ENCODE data around the gene ST3GAL5.

Gene ST3GAL5

DNA sequence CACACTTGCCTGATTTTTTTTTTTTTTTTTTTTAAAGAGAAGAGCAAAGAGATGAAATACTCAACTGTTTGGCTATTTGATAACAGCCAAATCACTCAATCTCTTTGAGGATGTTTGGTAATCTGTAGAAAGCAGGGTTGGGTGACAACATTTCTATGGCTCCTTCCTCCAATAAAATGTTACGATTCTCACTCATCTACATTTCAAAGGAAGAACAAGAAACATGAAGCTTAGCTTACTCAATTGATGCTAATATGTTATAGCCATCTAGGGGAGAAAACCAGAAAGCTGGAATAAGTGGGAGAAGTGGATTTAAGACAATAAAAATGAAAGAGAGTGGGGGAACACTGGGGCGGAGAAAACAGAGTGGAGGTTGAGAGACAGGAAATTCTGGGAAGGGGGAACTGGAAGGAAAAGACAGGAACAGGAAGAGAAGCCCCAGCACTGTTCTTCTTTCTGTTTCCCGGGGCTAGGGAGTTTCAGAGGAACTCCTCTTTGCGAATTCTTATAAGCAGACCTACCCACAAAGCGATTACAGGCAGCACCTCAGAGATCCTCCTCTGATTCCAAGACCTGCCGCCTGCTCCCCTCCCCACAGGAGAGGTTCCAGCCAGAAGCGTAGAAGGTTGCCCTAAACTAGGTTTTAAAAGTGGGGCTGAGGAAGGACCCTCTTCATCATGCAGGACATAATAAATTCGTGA lies 13.3 kb downstream of the ST3GAL5 start:
- Histone ChIP-seq H2AK5ac (ENCODE audit: low read depth, low read length) (no peak overlapping the region), H3K4me3 (ENCODE audit: low read length in 2 of 2) (no peak overlapping the region), H3K14ac (ENCODE audit: low read length) (no peak overlapping the region), H3K27me3 (ENCODE audit: control insufficient read depth in 3 of 3, insufficient read depth in 3 of 3, low read depth in 1 of 3, low read length in 3 of 3) (no peaks in the 10 kb centered on the region), H3K4me1 (ENCODE audit: control insufficient read depth in 2 of 2, insufficient read depth in 1 of 2, low read depth in 1 of 2, low read length in 2 of 2) (peaks cover 0 to 3% of the 10 kb centered on the region in 2 donors), H3K18ac (ENCODE audit: low read length) (no peak overlapping the region), H2BK15ac (ENCODE audit: low read length) (no peak overlapping the region), H2BK5ac (ENCODE audit: low read length) (no peak overlapping the region), H3K79me1 (ENCODE audit: low read depth, low read length) (no peaks in the 10 kb centered on the region), H3K4me2 (ENCODE audit: insufficient read depth, low read length, poor library complexity, severe bottlenecking) (no peak overlapping the region), H3K27ac (replicated peaks; ENCODE audit: low read length) (no peak overlapping the region), H4K91ac (ENCODE audit: low read depth, low read length, poor library complexity) (no peak overlapping the region), H2AFZ (ENCODE audit: low read length) (peak overlapping the region; percentile 70), H4K8ac (ENCODE audit: low read depth, low read length) (no peak overlapping the region), H3K9ac (ENCODE audit: low read depth, low read length, poor library complexity) (no peak overlapping the region), H3K23ac (ENCODE audit: low read depth, low read length, poor library complexity) (no peak overlapping the region), H3K36me3 (replicated peaks in 1 of 2; ENCODE audit: control insufficient read depth in 2 of 2, insufficient read depth in 2 of 2, low read length in 2 of 2) (peaks cover 0 to 2% of the 10 kb centered on the region in 2 donors), H3K9me3 (replicated peaks in 1 of 2; ENCODE audit: control insufficient read depth in 2 of 2, insufficient read depth in 1 of 2, low read depth in 1 of 2, low read length in 2 of 2) (no peaks in the 10 kb centered on the region), H3K4ac (ENCODE audit: low read length) (no peak overlapping the region), H2BK120ac (ENCODE audit: low read depth, low read length) (no peak overlapping the region), H2BK12ac (ENCODE audit: low read length) (no peak overlapping the region)
- no peak for DNase-seq (ENCODE audit: low spot score)
- no CpG with 5 or more reads among the region's 8 CpGs for WGBS, 2 donors (ENCODE audit: extremely low coverage in 2 of 2, insufficient read length in 2 of 2, insufficient replicate concordance in 1 of 2)

DNA sequence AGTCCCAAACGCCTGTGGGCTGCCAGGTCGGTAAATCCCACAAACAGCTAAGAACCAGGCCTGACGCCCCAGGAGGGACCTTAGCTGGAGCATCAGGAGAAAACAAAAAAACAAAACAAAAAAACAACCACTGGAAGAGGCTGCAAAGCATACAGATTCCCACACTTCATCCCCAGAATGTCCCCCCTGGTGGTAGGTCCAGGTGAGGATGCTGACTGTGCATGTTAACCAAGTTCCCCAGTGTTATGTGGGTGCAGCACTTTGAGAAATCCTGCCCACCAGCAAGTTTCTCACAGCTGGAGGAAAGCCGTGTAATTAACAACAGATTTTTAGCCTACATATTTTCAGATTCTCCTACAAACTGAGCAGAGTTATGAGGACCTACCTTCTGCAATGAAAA lies 15.1 kb downstream of the ST3GAL5 start:
- Histone ChIP-seq H3K79me1 (ENCODE audit: low read depth, low read length) (no peaks in the 10 kb centered on the region), H2AFZ (ENCODE audit: low read length) (no peak overlapping the region), H2BK120ac (ENCODE audit: low read depth, low read length) (no peak overlapping the region), H2AK5ac (ENCODE audit: low read depth, low read length) (no peak overlapping the region), H3K27ac (replicated peaks; ENCODE audit: low read length) (no peak overlapping the region), H4K8ac (ENCODE audit: low read depth, low read length) (no peak overlapping the region), H3K4me3 (ENCODE audit: low read length in 2 of 2) (no peak overlapping the region), H2BK12ac (ENCODE audit: low read length) (no peak overlapping the region), H2BK5ac (ENCODE audit: low read length) (no peak overlapping the region), H2BK15ac (ENCODE audit: low read length) (no peak overlapping the region), H3K9ac (ENCODE audit: low read depth, low read length, poor library complexity) (no peak overlapping the region), H3K27me3 (ENCODE audit: control insufficient read depth in 3 of 3, insufficient read depth in 3 of 3, low read depth in 1 of 3, low read length in 3 of 3) (no peaks in the 10 kb centered on the region), H3K4me1 (ENCODE audit: control insufficient read depth in 2 of 2, insufficient read depth in 1 of 2, low read depth in 1 of 2, low read length in 2 of 2) (peaks cover 0 to 6% of the 10 kb centered on the region in 2 donors), H4K91ac (ENCODE audit: low read depth, low read length, poor library complexity) (no peak overlapping the region), H3K18ac (ENCODE audit: low read length) (no peak overlapping the region), H3K36me3 (replicated peaks in 1 of 2; ENCODE audit: control insufficient read depth in 2 of 2, insufficient read depth in 2 of 2, low read length in 2 of 2) (peaks cover 0 to 2% of the 10 kb centered on the region in 2 donors), H3K9me3 (replicated peaks in 1 of 2; ENCODE audit: control insufficient read depth in 2 of 2, insufficient read depth in 1 of 2, low read depth in 1 of 2, low read length in 2 of 2) (no peaks in the 10 kb centered on the region), H3K14ac (ENCODE audit: low read length) (no peak overlapping the region), H3K4me2 (ENCODE audit: insufficient read depth, low read length, poor library complexity, severe bottlenecking) (no peak overlapping the region), H3K4ac (ENCODE audit: low read length) (no peak overlapping the region), H3K23ac (ENCODE audit: low read depth, low read length, poor library complexity) (no peak overlapping the region)
- no peak for DNase-seq (ENCODE audit: low spot score)
- WGBS, 2 donors (ENCODE audit: extremely low coverage in 2 of 2, insufficient read length in 2 of 2, insufficient replicate concordance in 1 of 2), result no CpG with 5 or more reads among the region's 4 CpGs

DNA sequence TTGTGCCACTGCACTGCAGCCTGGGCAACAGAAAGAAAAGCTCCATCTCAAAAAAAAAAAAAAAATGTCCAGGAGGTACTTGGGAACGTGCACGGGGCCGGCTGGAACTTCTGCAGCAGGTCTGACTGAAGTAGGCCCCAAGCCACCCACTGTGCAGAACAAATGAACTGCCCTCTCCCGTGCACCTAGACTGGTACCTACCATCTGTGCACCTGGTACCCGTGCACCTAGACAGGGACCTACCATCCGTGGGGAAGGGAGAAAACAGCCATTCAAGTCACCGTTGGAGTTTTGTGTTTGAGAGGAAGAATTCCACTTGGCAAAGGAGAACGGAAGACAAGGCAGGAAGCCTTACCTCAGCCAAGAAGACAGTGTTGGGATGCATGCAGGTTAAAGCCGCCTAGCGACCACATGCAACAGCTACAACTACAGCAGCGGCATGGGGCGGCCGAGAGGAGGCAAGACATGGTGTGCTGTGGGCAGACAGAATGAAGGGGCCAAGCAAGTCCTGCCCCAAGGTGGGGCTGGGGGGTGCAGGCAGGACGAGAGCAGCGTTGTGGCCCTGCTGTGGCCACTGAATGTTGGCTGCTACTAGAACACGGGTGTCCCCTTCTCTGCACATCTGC lies 16.1 kb downstream of the ST3GAL5 start:
- H3K9ac ChIP-seq (ENCODE audit: low read depth, low read length, poor library complexity), result no peak overlapping the region
- DNase-seq (ENCODE audit: low spot score), result no peak
- H4K91ac ChIP-seq (ENCODE audit: low read depth, low read length, poor library complexity), result no peak overlapping the region
- no peak overlapping the region for H4K8ac ChIP-seq (ENCODE audit: low read depth, low read length)
- no peak overlapping the region for H3K4ac ChIP-seq (ENCODE audit: low read length)
- no peak overlapping the region for H3K4me2 ChIP-seq (ENCODE audit: insufficient read depth, low read length, poor library complexity, severe bottlenecking)
- H2AFZ ChIP-seq (ENCODE audit: low read length), result no peak overlapping the region
- H3K4me1 ChIP-seq (ENCODE audit: control insufficient read depth in 2 of 2, insufficient read depth in 1 of 2, low read depth in 1 of 2, low read length in 2 of 2), result peaks cover 0 to 6% of the 10 kb centered on the region in 2 donors
- H3K27me3 ChIP-seq (ENCODE audit: control insufficient read depth in 3 of 3, insufficient read depth in 3 of 3, low read depth in 1 of 3, low read length in 3 of 3), result no peaks in the 10 kb centered on the region
- H2BK120ac ChIP-seq (ENCODE audit: low read depth, low read length), result no peak overlapping the region
- H3K4me3 ChIP-seq (ENCODE audit: low read length in 2 of 2), result no peak overlapping the region
- no peak overlapping the region for H3K27ac ChIP-seq (replicated peaks; ENCODE audit: low read length)
- peaks cover 0 to 2% of the 10 kb centered on the region in 2 donors for H3K36me3 ChIP-seq (replicated peaks in 1 of 2; ENCODE audit: control insufficient read depth in 2 of 2, insufficient read depth in 2 of 2, low read length in 2 of 2)
- H3K9me3 ChIP-seq (replicated peaks in 1 of 2; ENCODE audit: control insufficient read depth in 2 of 2, insufficient read depth in 1 of 2, low read depth in 1 of 2, low read length in 2 of 2), result no peaks in the 10 kb centered on the region
- no peak overlapping the region for H2BK5ac ChIP-seq (ENCODE audit: low read length)
- no peak overlapping the region for H2BK12ac ChIP-seq (ENCODE audit: low read length)
- H2AK5ac ChIP-seq (ENCODE audit: low read depth, low read length), result no peak overlapping the region
- no peak overlapping the region for H3K14ac ChIP-seq (ENCODE audit: low read length)
- H3K18ac ChIP-seq (ENCODE audit: low read length), result no peak overlapping the region
- H3K79me1 ChIP-seq (ENCODE audit: low read depth, low read length), result no peaks in the 10 kb centered on the region
- WGBS, 2 donors (ENCODE audit: extremely low coverage in 2 of 2, insufficient read length in 2 of 2, insufficient replicate concordance in 1 of 2), result no CpG with 5 or more reads among the region's 16 CpGs
- no peak overlapping the region for H2BK15ac ChIP-seq (ENCODE audit: low read length)
- no peak overlapping the region for H3K23ac ChIP-seq (ENCODE audit: low read depth, low read length, poor library complexity)

DNA sequence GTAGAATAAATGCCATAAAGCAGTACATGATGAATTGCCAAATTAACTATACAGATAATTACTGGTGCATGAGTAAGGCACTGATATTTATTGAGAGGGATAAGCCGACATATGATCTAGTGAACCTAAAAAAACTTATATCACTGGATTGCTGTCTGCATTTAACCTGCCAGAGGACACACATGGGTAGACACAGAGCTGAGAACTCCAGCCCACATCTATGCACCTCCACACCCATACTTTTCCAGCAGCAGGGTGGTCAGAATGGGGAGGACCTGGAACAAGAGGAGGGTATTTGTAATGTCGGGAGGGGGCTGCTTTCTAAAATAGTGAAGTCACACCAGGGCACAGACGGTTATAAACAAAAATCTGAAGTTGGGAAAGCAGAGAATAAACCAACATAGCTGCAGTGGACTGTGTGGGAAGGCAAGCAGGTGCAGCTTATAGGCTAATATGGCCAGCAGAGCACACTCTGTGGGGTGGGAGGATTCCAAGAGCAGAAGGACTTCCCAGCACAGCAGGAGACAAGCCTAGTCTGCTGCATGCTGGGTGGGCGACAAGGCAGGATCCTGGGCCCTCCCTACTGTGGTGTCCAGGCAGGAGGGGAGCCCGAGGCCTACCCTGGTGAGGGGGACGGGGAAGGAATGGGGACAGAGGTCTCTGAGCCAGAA lies 17.2 kb downstream of the ST3GAL5 start:
- WGBS, 2 donors (ENCODE audit: extremely low coverage in 2 of 2, insufficient read length in 2 of 2, insufficient replicate concordance in 1 of 2), result no CpG with 5 or more reads among the region's 6 CpGs
- no peak overlapping the region for H3K23ac ChIP-seq (ENCODE audit: low read depth, low read length, poor library complexity)

More for the DNA sequence above, 17.2 kb downstream of the ST3GAL5 start:
- Histone ChIP-seq H3K4ac (ENCODE audit: low read length) (no peak overlapping the region), H3K36me3 (replicated peaks in 1 of 2; ENCODE audit: control insufficient read depth in 2 of 2, insufficient read depth in 2 of 2, low read length in 2 of 2) (peaks cover 0 to 2% of the 10 kb centered on the region in 2 donors), H2BK15ac (ENCODE audit: low read length) (no peak overlapping the region), H3K9me3 (replicated peaks in 1 of 2; ENCODE audit: control insufficient read depth in 2 of 2, insufficient read depth in 1 of 2, low read depth in 1 of 2, low read length in 2 of 2) (no peaks in the 10 kb centered on the region), H3K14ac (ENCODE audit: low read length) (peak overlapping the region; percentile 48), H3K4me3 (ENCODE audit: low read length in 2 of 2) (peak overlapping the region in 1 of 2 donors; percentile 54), H3K18ac (ENCODE audit: low read length) (no peak overlapping the region), H4K8ac (ENCODE audit: low read depth, low read length) (no peak overlapping the region), H2AK5ac (ENCODE audit: low read depth, low read length) (no peak overlapping the region), H3K4me1 (ENCODE audit: control insufficient read depth in 2 of 2, insufficient read depth in 1 of 2, low read depth in 1 of 2, low read length in 2 of 2) (peaks cover 0 to 6% of the 10 kb centered on the region in 2 donors), H2BK120ac (ENCODE audit: low read depth, low read length) (no peak overlapping the region), H3K4me2 (ENCODE audit: insufficient read depth, low read length, poor library complexity, severe bottlenecking) (no peak overlapping the region), H2BK12ac (ENCODE audit: low read length) (no peak overlapping the region), H3K79me1 (ENCODE audit: low read depth, low read length) (no peaks in the 10 kb centered on the region), H2AFZ (ENCODE audit: low read length) (no peak overlapping the region), H3K9ac (ENCODE audit: low read depth, low read length, poor library complexity) (no peak overlapping the region), H3K27ac (replicated peaks; ENCODE audit: low read length) (no peak overlapping the region), H3K27me3 (ENCODE audit: control insufficient read depth in 3 of 3, insufficient read depth in 3 of 3, low read depth in 1 of 3, low read length in 3 of 3) (no peaks in the 10 kb centered on the region), H2BK5ac (ENCODE audit: low read length) (no peak overlapping the region), H4K91ac (ENCODE audit: low read depth, low read length, poor library complexity) (no peak overlapping the region)
- DNase-seq (ENCODE audit: low spot score), result no peak

Data from neuronal stem cell (in vitro differentiated cells).